Measurements from ENCODE around the gene WIZ.

DNA sequence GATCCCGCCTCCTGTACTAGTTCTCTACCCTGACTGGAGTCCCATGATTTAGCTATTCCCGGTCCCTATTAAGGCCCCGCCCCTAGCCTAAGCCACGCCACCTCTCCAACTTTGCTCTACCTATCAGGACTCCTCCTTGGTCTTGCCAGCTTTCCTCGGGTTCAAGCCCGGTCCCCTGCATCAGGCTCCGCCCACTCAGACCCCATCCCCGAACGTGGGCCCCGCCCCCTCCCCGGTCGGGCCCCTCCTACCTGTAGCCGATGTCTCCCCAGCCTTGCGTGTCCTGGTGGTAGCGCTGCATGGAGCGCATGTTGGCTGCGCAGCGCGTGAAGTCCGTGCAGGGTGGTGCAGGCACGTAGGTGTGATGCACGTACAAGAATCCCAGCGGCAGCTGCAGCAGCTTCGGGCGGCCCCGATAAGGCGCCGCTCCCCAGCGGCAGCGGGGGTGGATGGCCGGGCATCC, 21.9 kb upstream of the WIZ start:
- TF ChIP-seq, protein P1, sequence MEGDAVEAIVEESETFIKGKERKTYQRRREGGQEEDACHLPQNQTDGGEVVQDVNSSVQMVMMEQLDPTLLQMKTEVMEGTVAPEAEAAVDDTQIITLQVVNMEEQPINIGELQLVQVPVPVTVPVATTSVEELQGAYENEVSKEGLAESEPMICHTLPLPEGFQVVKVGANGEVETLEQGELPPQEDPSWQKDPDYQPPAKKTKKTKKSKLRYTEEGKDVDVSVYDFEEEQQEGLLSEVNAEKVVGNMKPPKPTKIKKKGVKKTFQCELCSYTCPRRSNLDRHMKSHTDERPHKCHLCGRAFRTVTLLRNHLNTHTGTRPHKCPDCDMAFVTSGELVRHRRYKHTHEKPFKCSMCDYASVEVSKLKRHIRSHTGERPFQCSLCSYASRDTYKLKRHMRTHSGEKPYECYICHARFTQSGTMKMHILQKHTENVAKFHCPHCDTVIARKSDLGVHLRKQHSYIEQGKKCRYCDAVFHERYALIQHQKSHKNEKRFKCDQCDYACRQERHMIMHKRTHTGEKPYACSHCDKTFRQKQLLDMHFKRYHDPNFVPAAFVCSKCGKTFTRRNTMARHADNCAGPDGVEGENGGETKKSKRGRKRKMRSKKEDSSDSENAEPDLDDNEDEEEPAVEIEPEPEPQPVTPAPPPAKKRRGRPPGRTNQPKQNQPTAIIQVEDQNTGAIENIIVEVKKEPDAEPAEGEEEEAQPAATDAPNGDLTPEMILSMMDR (IDR thresholded peaks at IDR 0.05): no peak
- no peak for TF ChIP-seq POLR2AphosphoS5 (IDR thresholded peaks at IDR 0.05)
- TF ChIP-seq EP300 (IDR thresholded peaks at IDR 0.05): no peak
- no peak for TF ChIP-seq POLR2A (IDR thresholded peaks at IDR 0.05)

Measured in suprapubic skin (tissue), 4 donors.